Esophagus squamous epithelium (tissue), 4 donors: ENCODE data around the gene TNFRSF18.

Experiments used
- POLR2A ChIP-seq, 4 donors: fragments of 450-650 bp; IDR thresholded peaks; one replicate each; pipeline ENCODE4 v1.6.1; 2017; ENCODE audit warnings: antibody characterized with exemption in 4 of 4, mild to moderate bottlenecking in 4 of 4, moderate library complexity in 3 of 4
- TF ChIP-seq, protein P1 (sequence below), 6 experiments: fragments of 450-650 bp in 4 of 6; fragments of 200-600 bp in 2 of 6; sonication (generic) in 2 of 6; IDR thresholded peaks; one replicate each; pipeline ENCODE4 v1.5.1; 2016 to 2019; ENCODE audit warnings: antibody characterized with exemption in 6 of 6, mild to moderate bottlenecking in 4 of 6, moderate library complexity in 4 of 6

DNA sequence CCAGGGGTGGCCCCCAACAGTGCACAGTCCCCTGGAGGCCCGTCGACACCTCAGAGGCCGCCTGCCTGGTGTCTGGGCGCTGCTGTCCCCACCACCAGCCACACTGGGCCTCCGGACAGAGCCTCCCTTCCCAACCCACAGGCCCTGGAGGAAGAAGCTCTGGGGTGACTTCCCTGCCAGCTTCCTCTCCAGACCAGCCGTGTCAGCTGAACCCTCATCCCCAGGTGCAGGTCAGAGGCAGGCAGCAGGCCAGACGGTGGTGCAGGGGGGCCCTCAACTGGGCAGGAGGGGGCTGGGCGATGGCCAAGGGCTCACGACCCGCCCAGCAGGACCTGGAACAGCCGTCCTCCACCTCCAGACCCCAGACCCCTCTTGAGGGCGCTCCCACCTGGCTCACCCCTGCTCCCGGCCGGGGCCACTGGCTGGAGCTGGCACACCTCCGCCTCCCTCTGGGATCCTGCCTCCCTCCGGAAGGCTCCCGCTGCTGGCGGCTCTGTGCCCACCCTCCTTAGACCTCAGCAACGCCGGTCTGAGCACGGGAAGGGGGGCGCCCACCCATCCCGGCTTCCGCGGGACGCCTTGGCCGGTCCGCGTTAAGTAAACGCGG is 520 bp downstream of the TNFRSF18 start:
- no peak for TF ChIP-seq POLR2A (IDR thresholded peaks at IDR 0.05)
- TF ChIP-seq, protein P1, sequence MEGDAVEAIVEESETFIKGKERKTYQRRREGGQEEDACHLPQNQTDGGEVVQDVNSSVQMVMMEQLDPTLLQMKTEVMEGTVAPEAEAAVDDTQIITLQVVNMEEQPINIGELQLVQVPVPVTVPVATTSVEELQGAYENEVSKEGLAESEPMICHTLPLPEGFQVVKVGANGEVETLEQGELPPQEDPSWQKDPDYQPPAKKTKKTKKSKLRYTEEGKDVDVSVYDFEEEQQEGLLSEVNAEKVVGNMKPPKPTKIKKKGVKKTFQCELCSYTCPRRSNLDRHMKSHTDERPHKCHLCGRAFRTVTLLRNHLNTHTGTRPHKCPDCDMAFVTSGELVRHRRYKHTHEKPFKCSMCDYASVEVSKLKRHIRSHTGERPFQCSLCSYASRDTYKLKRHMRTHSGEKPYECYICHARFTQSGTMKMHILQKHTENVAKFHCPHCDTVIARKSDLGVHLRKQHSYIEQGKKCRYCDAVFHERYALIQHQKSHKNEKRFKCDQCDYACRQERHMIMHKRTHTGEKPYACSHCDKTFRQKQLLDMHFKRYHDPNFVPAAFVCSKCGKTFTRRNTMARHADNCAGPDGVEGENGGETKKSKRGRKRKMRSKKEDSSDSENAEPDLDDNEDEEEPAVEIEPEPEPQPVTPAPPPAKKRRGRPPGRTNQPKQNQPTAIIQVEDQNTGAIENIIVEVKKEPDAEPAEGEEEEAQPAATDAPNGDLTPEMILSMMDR (IDR thresholded peaks at IDR 0.05): no peak
